Neural progenitor cell (in vitro differentiated cells): ENCODE measurements around the gene ARID3A.

Experiments used
- CTCF ChIP-seq: fragments of 200-600 bp; sonication (generic); IDR thresholded peaks from 2 replicates; pipeline ENCODE4 v1.5.1; 2017; ENCODE audit warnings: antibody characterized with exemption, mild to moderate bottlenecking
- EZH2 ChIP-seq: fragments of 200-600 bp; sonication (generic); IDR thresholded peaks from 2 replicates; pipeline ENCODE4 v1.6.1; 2017; ENCODE audit warnings: antibody characterized with exemption, mild to moderate bottlenecking, moderate library complexity
- EZH2phosphoT487 ChIP-seq: fragments of 200-600 bp; sonication (generic); IDR thresholded peaks from 2 replicates; pipeline ENCODE4 v1.6.1; 2017; ENCODE audit warnings: antibody characterized with exemption

- TF ChIP-seq CTCF (peak; percentile 23), EZH2 (no peak), EZH2phosphoT487 (no peak)
These were observed 95.1 kb downstream of the ARID3A start, which contains the start of gene TMEM259 for GRCh38 chr19:1020868-1021425.
